Fibroblast of mammary gland (primary cell): ENCODE results near the gene CPLX3.
A peak's percentile ranks its signal among the peaks of the same experiment; 100 is the strongest.

Experiments
- DNase-seq: peaks from one replicate; pipeline ENCODE4 v3.0.0-alpha.2; 2010; ENCODE audit warnings: low read depth
- H3K4me3 ChIP-seq: 2 replicates; pipeline ENCODE4 v1.5.1; 2011; ENCODE audit warnings: low read depth, mild to moderate bottlenecking, low read length, moderate library complexity; ENCODE audit not compliant: control insufficient read depth
- CTCF ChIP-seq: conservative IDR thresholded peaks from 2 replicates; pipeline ENCODE4 v1.5.1; 2011; ENCODE audit warnings: low read depth, low read length, inconsistent platforms; ENCODE audit not compliant: control insufficient read depth, insufficient read depth

The CPLX3 gene

GRCh38 chr15:74833376-74834107 is 7.1 kb downstream of the CPLX3 start:
- DNase-seq, result no peak
- TF ChIP-seq CTCF, result no peak
- H3K4me3 ChIP-seq, result no peak overlapping the region

DNA sequence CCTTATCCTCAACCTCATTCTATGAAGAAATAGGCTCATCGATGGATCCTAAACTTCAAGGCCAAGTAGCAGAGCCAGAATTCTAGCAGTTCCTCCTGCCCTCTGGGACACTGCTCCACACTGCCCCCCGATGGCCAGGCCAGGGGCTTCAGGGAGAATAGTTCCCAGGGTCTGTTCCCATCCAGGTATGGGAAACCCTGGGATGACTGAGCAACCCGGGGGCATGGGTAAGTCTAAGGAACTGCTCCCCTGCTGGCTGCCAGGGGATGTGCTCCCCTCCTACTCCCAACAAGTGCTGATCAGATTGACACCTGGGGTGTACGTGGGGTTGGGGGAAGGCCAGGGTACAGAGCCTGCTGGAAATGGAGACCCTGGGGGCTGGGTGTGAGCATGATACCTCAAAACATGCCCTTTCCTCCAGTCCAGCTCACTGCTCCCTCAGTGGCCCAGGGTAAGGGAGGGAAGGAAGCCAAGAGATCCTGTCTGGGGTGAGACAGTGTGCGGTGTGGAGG is 8.9 kb downstream of the CPLX3 start:
- peak; percentile 52 for DNase-seq
- peak; percentile 90 for TF ChIP-seq CTCF
- no peak overlapping the region for H3K4me3 ChIP-seq

- H3K4me3 ChIP-seq, result no peak overlapping the region
- no peak for DNase-seq
- no peak for TF ChIP-seq CTCF
Observed at GRCh38 chr15:74836846-74837245, 10.4 kb downstream of the CPLX3 start.

- H3K4me3 ChIP-seq, result no peak overlapping the region
- no peak for DNase-seq
- TF ChIP-seq CTCF, result no peak
Observed at GRCh38 chr15:74837482-74838136, 11.2 kb downstream of the CPLX3 start.

DNA sequence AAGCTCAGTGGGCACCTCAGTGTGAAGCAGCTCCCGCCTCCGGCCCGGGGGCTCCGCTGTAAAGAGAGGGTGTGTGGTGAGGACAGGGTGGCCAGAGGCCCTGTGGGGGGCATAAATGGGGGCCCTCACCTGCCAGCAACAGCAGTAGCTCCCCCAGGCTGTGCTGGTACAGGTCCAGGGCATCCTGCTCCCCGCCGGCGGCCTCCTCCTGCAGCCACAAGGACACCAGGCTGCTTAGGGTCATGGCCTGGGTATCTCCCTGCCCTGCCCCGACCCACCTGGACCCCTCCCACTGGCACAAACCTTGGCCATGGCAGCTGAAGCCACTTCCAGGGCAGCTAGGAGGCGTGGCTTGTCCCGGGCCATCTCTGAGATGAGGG is 11.7 kb downstream of the CPLX3 start:
- no peak overlapping the region for H3K4me3 ChIP-seq
- no peak for TF ChIP-seq CTCF
- DNase-seq, result no peak

GRCh38 chr15:74838746-74839525 is 12.5 kb downstream of the CPLX3 start:
- DNase-seq, result no peak
- TF ChIP-seq CTCF, result no peak

More at GRCh38 chr15:74838746-74839525, 12.5 kb downstream of the CPLX3 start:
- H3K4me3 ChIP-seq, result no peak overlapping the region
